Measurements from ENCODE around the gene KLHL26. TPM values are rescaled to one million over a fixed set of nuclear protein-coding genes. Genes with fewer than 3 reads are reported as not detected.

KLHL26 gene
- total RNA-seq, 1 experiment from 2014 or later: 17.1 TPM

DNA sequence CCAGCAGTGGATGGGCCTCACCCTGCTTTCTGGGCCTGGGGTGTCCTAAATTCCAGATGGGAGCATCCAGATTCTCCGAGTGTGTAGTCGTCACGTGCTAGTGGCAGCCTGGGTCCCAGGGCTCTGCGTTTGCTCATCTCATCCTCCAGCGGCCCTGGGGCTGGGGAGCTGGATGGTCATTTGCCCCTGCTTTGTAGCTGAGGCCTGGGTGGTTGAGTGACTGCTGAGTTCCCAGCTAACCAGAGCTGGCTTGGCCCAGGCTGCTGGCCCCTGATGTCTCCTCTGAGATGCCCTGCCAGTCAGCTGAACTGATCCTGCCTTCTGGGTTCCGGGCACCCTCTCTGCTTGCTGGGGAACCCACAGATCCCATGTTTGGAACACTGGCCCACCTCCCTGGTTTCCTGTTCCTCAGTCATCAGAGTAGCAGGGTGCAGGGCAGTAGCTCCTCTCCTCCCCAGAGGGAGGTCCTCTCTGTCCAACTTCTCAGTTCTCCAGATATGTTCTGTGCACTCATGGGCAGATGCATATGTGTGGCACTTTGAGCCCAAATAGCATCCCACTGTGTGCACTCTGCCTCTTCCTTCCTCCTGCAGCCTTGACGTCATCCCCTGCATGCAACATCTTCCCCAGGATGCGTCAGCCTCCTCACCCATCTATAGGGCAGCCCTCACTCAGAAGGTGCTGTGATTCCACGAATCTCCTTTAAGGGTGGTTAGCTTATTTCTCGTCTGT is 24.3 kb downstream of the KLHL26 start:
- Histone ChIP-seq H3K27me3 (ENCODE audit: insufficient read depth, low read length) (no peaks in the 10 kb centered on the region), H3K4me3 (replicated peaks in 1 of 2; ENCODE audit: low read depth in 1 of 2, low read length in 2 of 2) (no peak overlapping the region), H3K4me2 (ENCODE audit: low read length) (0 out of 2 replicates have a peak overlapping the region, but pooled peaks have one; percentile 72), H3K27ac (ENCODE audit: low read depth, low read length) (no peak overlapping the region), H3K9me3 (ENCODE audit: control insufficient read depth in 1 of 2, insufficient read depth in 1 of 2, low read depth in 1 of 2, low read length in 2 of 2) (no peaks in the 10 kb centered on the region), H3K9ac (ENCODE audit: low read length) (peak overlapping the region; percentile 49; the same call in 1 of the 2 replicates), H2AFZ (ENCODE audit: low read depth, low read length, poor library complexity, severe bottlenecking) (no peak overlapping the region), H3K4me1 (ENCODE audit: control insufficient read depth in 1 of 2, insufficient read depth in 2 of 2, low read length in 2 of 2) (peaks cover 16 to 33% of the 10 kb centered on the region in 2 experiments), H3K79me2 (ENCODE audit: insufficient read depth, low read length) (peaks cover 4% of the 10 kb centered on the region; the same call in 1 of the 2 replicates), H4K20me1 (ENCODE audit: insufficient read depth) (no peaks in the 10 kb centered on the region), H3K9me2 (ENCODE audit: insufficient read depth) (no peaks in the 10 kb centered on the region), H3K36me3 (ENCODE audit: control insufficient read depth in 1 of 2, insufficient read depth in 2 of 2, low read length in 2 of 2) (no peaks in the 10 kb centered on the region)
- ATAC-seq (no peak), DNase-seq (ENCODE audit: low read depth, low spot score) (no peak)
- RAD21 ChIA-PET (ENCODE audit: low non-redundant PET in 1 of 2, low total read pairs in 2 of 2, uncharacterized antibody in 2 of 2, unreplicated experiment in 2 of 2): no interaction called here
- CTCF ChIA-PET: no interaction called here
- intact Hi-C loops (cut with micrococcal nuclease): no loop called here
- POLR2A ChIA-PET: no interaction called here
- no peak for TF ChIP-seq YY1 (IDR thresholded peaks at IDR 0.05; ENCODE audit: extremely low read depth, insufficient replicate concordance, low read depth, low read length)
- no peak for TF ChIP-seq EZH2phosphoT487 (IDR thresholded peaks at IDR 0.05; ENCODE audit: borderline replicate concordance)
- TF ChIP-seq EZH2 (IDR thresholded peaks at IDR 0.05): no peak
- TF ChIP-seq ZNF274 (IDR thresholded peaks at IDR 0.05; ENCODE audit: low read depth, low read length): no peak
- TF ChIP-seq POLR2AphosphoS5 (IDR thresholded peaks at IDR 0.05; ENCODE audit: low read depth, low read length): no peak
- TF ChIP-seq, protein P1, sequence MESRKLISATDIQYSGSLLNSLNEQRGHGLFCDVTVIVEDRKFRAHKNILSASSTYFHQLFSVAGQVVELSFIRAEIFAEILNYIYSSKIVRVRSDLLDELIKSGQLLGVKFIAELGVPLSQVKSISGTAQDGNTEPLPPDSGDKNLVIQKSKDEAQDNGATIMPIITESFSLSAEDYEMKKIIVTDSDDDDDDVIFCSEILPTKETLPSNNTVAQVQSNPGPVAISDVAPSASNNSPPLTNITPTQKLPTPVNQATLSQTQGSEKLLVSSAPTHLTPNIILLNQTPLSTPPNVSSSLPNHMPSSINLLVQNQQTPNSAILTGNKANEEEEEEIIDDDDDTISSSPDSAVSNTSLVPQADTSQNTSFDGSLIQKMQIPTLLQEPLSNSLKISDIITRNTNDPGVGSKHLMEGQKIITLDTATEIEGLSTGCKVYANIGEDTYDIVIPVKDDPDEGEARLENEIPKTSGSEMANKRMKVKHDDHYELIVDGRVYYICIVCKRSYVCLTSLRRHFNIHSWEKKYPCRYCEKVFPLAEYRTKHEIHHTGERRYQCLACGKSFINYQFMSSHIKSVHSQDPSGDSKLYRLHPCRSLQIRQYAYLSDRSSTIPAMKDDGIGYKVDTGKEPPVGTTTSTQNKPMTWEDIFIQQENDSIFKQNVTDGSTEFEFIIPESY (IDR thresholded peaks at IDR 0.05; ENCODE audit: extremely low read depth, insufficient replicate concordance, low read length): no peak
- no peak for TF ChIP-seq EGR1 (IDR thresholded peaks at IDR 0.05; ENCODE audit: low read depth)
- no peak for TF ChIP-seq SP1 (IDR thresholded peaks at IDR 0.05; ENCODE audit: low read depth)
- TF ChIP-seq, protein P2, sequence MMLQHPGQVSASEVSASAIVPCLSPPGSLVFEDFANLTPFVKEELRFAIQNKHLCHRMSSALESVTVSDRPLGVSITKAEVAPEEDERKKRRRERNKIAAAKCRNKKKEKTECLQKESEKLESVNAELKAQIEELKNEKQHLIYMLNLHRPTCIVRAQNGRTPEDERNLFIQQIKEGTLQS (IDR thresholded peaks at IDR 0.05): no peak
- TF ChIP-seq RAD21 (IDR thresholded peaks at IDR 0.05; ENCODE audit: low read depth): no peak
- no peak for TF ChIP-seq ZFX (IDR thresholded peaks at IDR 0.05)
- no peak for TF ChIP-seq ELF1 (IDR thresholded peaks at IDR 0.05; ENCODE audit: borderline replicate concordance, low read depth)
- TF ChIP-seq SIN3A (IDR thresholded peaks at IDR 0.05; ENCODE audit: low read depth): no peak
- BruUV-seq (replicated peaks): no TSS peak

Measured in HCT116 (cell line).